HG03097 (cell line): Measurements from ENCODE around the gene WASHC4.

Experiments used
- ATAC-seq: cut with Tn5 transposase; IDR thresholded peaks from one replicate; pipeline ENCODE4 v1.9.1; 2021; ENCODE audit not compliant: unreplicated experiment, low FRiP score

The WASHC4 gene

GRCh38 chr12:105107494-105108371 is at the start of gene WASHC4:
Gene WASHC4, plus strand, starts transcription at chr12:105107731. Its CDS starts 70 bp downstream, at chr12:105107801.
- peak; percentile 87 for ATAC-seq

DNA sequence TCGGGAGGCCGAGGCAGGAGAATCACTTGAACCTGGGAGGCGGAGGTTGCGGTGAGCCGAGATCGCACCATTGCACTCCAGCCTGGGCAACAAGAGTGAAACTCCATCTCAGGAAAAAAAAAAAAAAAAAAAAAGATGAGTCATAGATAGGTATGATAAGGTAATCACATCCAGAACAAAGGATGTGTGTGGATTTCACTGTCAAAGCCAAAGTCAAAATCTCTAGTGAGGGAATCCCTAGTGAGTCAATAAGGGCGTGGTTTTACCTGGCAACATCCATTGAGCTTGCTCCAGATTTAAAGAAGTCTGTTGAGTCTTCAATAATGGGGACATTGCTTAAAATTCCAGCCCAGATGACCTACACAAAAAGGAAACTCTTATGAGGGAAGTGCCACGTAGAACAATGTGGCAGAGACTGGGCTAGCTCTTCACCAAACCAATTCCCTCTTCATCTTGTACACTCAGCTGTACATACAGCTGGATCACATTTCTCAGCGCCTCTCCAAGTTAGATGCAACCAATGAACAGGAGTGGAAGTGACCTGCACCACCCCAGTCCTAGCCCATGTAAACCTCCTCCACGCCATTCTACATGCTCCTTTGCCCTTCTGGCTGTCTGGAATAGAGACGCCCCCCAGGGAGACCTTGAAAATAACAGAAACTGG is 46.7 kb upstream of the WASHC4 start:
- no peak for ATAC-seq

GRCh38 chr12:105064564-105065178 is 42.9 kb upstream of the WASHC4 start:
- no peak for ATAC-seq

GRCh38 chr12:105067511-105068031 is 40.0 kb upstream of the WASHC4 start:
- no peak for ATAC-seq

DNA sequence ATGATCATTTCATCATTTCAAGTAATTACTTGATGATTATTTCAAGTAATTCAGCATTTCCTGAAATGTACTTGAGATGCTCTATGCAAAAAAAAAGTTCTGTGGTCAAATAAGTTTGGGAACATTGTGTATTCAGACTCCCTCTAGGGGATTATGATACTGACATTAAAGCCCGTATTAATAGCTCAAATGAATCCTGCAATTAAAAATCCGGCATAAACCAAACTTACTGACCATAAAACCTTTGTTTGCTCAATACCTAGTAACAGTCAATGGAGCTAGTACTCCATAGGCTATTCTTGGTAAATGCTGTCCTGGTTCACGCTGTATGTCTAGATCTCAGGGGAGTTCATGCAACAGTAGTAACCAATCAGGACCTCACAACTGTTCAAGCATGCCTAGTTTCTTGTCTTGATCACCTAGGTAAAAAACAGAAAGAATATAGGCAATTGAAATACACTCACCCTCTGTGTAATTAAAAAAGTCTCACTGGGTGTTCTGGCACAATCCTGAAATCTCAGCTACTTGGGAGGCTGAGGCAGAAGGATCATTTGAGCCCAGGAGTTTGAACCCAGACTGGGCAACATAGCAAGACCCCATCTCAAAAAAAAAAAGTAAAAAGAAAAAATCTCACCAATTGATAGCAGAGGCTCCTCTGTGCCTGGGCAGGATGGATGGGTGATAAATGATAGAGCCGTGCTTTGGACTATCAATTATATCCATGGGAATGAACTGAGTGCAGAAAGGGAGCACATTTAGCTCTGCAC is 37.4 kb upstream of the WASHC4 start:
- ATAC-seq, result no peak

DNA sequence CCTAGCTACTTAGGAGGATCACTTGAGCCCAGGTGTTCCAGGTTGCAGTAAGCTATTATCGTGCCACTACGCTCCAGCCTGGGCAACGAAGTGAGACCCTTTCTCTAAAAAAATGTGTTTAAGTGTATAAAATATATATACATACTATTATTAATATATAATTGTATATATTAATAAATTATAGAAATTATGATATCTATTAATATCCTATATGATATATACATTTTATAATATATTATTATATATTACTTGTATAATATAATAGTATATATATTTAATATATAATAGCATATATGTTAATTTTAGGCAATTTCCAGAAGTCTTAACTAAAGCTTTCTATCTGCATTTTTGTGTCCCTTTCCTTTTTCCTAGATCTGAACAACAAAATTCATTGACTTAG is 35.5 kb upstream of the WASHC4 start:
- no peak for ATAC-seq

- ATAC-seq, result no peak
Observed at GRCh38 chr12:105072888-105073488, 34.5 kb upstream of the WASHC4 start.

GRCh38 chr12:105076098-105076497 is 31.4 kb upstream of the WASHC4 start:
- ATAC-seq, result no peak

GRCh38 chr12:105076913-105077312 is 30.6 kb upstream of the WASHC4 start:
- ATAC-seq, result no peak

DNA sequence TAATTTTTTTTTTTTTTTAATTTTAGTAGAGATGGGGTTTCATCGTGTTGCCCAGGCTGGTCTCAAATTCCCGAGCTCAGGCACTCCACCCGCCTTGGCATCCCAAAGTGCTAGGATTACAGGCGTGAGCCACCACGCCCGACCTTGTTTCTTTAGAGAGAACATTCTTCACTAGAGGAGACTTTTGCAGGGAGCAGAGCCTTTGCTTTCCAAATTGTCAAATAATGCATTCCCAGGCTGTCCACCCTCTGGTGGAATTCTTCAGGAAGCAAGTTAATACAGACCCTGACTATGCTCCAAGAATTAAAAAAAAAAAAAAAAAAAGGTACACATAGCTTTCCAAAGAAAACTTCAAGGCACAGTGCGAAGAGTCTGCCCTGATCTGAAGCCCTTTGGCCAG is 30.1 kb upstream of the WASHC4 start:
- no peak for ATAC-seq

- ATAC-seq, result no peak
Observed at GRCh38 chr12:105078712-105079570, 28.6 kb upstream of the WASHC4 start.

DNA sequence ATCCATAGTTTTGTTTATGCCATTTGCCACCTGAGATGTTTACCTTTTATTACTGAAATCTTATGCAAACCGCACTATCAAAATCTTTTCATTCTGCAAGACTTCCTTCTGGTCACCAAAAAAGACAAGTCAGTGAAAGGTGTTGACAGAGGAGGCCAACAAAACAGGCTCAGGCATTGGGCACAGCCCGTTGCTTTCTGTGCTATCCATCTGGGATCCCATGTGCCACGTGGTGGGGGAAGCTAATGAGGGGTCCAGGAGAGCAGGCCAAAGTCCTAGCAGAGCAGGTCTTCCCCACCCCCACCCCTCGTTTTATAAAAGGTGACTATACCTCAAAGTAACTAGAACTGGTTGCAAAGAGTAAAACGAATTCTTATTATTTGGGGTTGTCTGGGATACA is 24.5 kb upstream of the WASHC4 start:
- ATAC-seq, result no peak

DNA sequence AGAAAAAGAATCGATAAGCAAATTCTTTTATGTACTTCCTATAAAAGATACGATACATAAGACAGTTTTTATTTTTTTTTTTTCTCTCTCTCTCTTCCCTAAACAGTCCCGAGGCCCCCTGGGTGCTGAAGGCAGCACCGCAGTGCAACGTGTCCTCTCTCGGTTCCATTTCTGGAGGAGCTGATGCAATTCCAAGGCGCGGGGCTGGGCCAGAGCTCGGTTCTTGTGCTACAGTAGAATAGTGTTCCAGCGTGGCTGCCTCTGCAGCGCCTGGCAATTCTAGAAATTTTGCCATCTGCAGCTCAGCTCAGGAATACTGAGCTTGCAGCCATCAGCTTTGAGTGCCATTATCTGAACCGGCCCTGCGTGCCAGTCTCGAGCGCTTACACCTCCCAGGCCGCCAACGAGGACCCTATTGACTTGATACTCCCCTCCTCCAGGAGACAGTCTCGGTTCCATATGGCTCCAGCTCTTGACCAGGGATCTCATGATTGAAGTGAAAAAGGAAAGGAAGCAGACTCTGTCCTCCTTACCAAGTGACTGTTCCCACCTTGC is 23.9 kb upstream of the WASHC4 start:
- no peak for ATAC-seq

DNA sequence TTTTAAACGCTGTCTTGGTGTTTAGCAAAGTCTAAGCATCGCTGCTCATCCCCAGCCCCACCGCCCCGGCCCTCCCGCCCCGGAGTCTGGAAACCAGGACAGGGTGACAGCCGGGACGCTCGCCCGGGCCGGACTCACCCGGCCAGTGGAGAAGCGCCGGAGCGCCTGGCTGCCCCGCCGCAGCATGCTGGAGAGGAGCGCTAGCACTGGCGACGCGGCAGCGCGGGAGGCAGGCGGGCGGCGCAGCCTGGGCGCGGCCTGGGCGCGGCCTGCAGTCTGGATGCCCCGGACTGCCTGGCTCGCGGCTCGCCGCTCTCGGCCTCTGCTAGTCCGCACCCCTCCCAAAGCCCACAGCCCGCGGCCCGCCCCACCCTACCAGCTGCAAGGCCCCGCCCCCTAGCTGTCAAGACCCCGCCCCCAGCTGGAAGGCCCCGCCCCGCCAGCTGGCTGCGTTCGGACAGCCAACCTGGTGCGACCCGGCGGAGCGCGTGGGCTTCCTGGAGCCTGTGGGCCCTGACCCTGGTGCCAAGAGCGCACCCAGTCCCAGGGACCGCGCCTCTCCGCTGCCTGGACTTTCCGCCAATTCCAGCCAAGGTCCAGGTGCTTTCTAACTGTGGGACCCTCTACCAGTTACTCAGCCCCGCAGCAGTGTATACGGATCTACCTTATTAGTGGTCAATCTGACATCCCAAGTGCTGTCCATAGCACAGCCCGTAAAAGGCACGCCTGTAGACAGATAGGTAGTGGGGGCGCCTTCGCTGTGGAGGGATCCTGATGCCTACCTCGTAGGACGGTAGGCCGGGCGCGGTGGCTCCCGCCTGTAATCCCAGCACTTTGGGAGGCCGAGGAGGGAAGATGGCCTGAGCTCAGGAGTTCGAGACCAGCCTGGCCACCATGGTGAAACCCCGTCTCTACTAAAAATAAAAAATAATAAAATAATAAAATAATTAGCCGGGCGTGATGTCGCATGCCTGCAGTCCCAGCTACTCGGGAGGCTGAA is 23.0 kb upstream of the WASHC4 start, which contains the start of gene ALDH1L2:
TSS of gene ALDH1L2 (minus strand) at position 208 of the 1,000 bp plus-strand sequence. CDS start at position 186, 22 bp downstream.
- no peak for ATAC-seq

GRCh38 chr12:105085501-105085900 is 22.0 kb upstream of the WASHC4 start:
- no peak for ATAC-seq

GRCh38 chr12:105089817-105090216 is 17.7 kb upstream of the WASHC4 start:
- no peak for ATAC-seq

GRCh38 chr12:105090361-105090760 is 17.2 kb upstream of the WASHC4 start:
- no peak for ATAC-seq
